Keratinocyte (primary cell): Measurements from ENCODE around the gene DENND6B.

ENCODE experiments used
- CTCF ChIP-seq, 3 experiments: IDR thresholded peaks in 1 of 3; conservative IDR thresholded peaks in 1 of 3; optimal IDR thresholded peaks in 1 of 3; 2 replicates in 2 of 3; 3 replicates in 1 of 3; pipeline versions ENCODE3 to v1.5.1; 2011; ENCODE audit warnings: low read length in 3 of 3, mild to moderate bottlenecking in 3 of 3, moderate library complexity in 2 of 3, control low read depth in 1 of 3, inconsistent platforms in 1 of 3; ENCODE audit not compliant: insufficient read depth in 2 of 3; ENCODE audit errors: extremely low read depth in 1 of 3
- EZH2 ChIP-seq: IDR thresholded peaks from one replicate; pipeline ENCODE4 v1.6.1; 2012; ENCODE audit warnings: inconsistent platforms, mild to moderate bottlenecking, low read length, moderate library complexity

- peak in 2 of 3 experiments; percentile 38 to 47 for TF ChIP-seq CTCF (optimal IDR thresholded peaks at IDR 0.05 in 1 of 3, IDR thresholded peaks at IDR 0.05 in 1 of 3, conservative IDR thresholded peaks at IDR 0.05 in 1 of 3; ENCODE audit: extremely low read depth in 1 of 3, insufficient read depth in 2 of 3, low read length in 3 of 3)
- TF ChIP-seq EZH2, result no peak
Measured at GRCh38 chr22:50271519-50271970, 55.3 kb downstream of the DENND6B start.
